H1 (cell line): ENCODE measurements around the gene SCYL2. TPM values are rescaled to one million over a fixed set of nuclear protein-coding genes. Genes with fewer than 3 reads are reported as not detected.

ENCODE experiments used
- CTCF ChIA-PET: fragments of 300-600 bp; sonication (Branson Sonifier 250); formaldehyde crosslinking; loops from one replicate; lab custom pipeline; 2021; ENCODE audit not compliant: partially characterized antibody; lab: Charles Lee
- POLR2A ChIA-PET: fragments of 300-600 bp; sonication (Branson Sonifier 250); formaldehyde crosslinking; loops from one replicate; lab custom pipeline; 2021; ENCODE audit warnings: inconsistent platforms; ENCODE audit not compliant: partially characterized antibody; lab: Charles Lee
- DNase-seq, 2 experiments: peaks; one replicate each; pipeline versions ENCODE4 v3.0.0 to v3.0.0-alpha.2; 2010 to 2022; ENCODE audit warnings: low spot score in 2 of 2, low read depth in 1 of 2, mixed read lengths in 1 of 2
- FAIRE-seq: peaks from 2 replicates; lab custom pipeline; 2011; peaks lifted over from hg19 to GRCh38; lab: Jason Lieb, UNC
- H2AFZ ChIP-seq: 2 replicates; pipeline ENCODE4 v1.8.1; 2012; ENCODE audit warnings: low read length, inconsistent platforms
- H2AK5ac ChIP-seq: 2 replicates; pipeline ENCODE4 v1.6.1; 2013; ENCODE audit warnings: low read depth, low read length
- H2BK120ac ChIP-seq: replicated peaks from 2 replicates; pipeline ENCODE3; 2013; ENCODE audit warnings: low read depth, low read length, inconsistent platforms
- H2BK12ac ChIP-seq: 2 replicates; pipeline ENCODE4 v1.6.1; 2013; ENCODE audit warnings: low read depth, low read length
- H2BK15ac ChIP-seq: 2 replicates; pipeline ENCODE4 v1.6.1; 2013; ENCODE audit warnings: low read length
- H2BK20ac ChIP-seq: 2 replicates; pipeline ENCODE4 v1.6.1; 2013; ENCODE audit warnings: low read length
- H2BK5ac ChIP-seq: 2 replicates; pipeline ENCODE4 v1.6.1; 2013; ENCODE audit warnings: low read depth, low read length
- H3K14ac ChIP-seq: 2 replicates; pipeline ENCODE4 v1.6.1; 2013; ENCODE audit warnings: inconsistent platforms; ENCODE audit not compliant: insufficient read length
- H3K18ac ChIP-seq: 2 replicates; pipeline ENCODE4 v1.6.1; 2013; ENCODE audit warnings: low read length; ENCODE audit errors: extremely low read depth
- H3K23ac ChIP-seq: 2 replicates; pipeline ENCODE4 v1.6.1; 2013; ENCODE audit warnings: inconsistent platforms; ENCODE audit not compliant: insufficient read length
- H3K23me2 ChIP-seq: 2 replicates; pipeline ENCODE4 v1.6.1; 2013; ENCODE audit warnings: low read depth, low read length
- H3K27ac ChIP-seq: 2 replicates; pipeline ENCODE4 v1.6.1; 2011; ENCODE audit warnings: low read depth, low read length, inconsistent platforms
- H3K27me3 ChIP-seq, 4 experiments: replicated peaks in 1 of 4; 1 replicate in 1 of 4; 2 replicates in 3 of 4; pipeline versions ENCODE4 v1.6.1 to v1.8.1; 2011 to 2013; ENCODE audit warnings: low read length in 3 of 4, mild to moderate bottlenecking in 3 of 4, inconsistent platforms in 2 of 4, mixed read lengths in 2 of 4, moderate library complexity in 1 of 4; ENCODE audit not compliant: control insufficient read depth in 3 of 4, insufficient read depth in 3 of 4; ENCODE audit errors: extremely low read depth in 1 of 4
- H3K36me3 ChIP-seq, 4 experiments: 2 replicates each; pipeline versions ENCODE4 v1.6.1 to v1.8.1; 2011 to 2013; ENCODE audit warnings: mild to moderate bottlenecking in 4 of 4, low read length in 3 of 4, moderate library complexity in 2 of 4, control low read depth in 1 of 4, inconsistent platforms in 1 of 4; ENCODE audit not compliant: insufficient read depth in 4 of 4, control insufficient read depth in 2 of 4
- H3K4ac ChIP-seq: replicated peaks from 2 replicates; pipeline ENCODE3; 2013; ENCODE audit warnings: low read length, low read depth, mixed read lengths, inconsistent platforms; ENCODE audit not compliant: insufficient read length
- H3K4me1 ChIP-seq, 4 experiments: replicated peaks in 1 of 4; 1 replicate in 1 of 4; 2 replicates in 3 of 4; pipeline versions ENCODE4 v1.6.1 to v1.8.1; 2011 to 2013; ENCODE audit warnings: low read length in 3 of 4, inconsistent platforms in 2 of 4, mixed read lengths in 1 of 4; ENCODE audit not compliant: insufficient read depth in 4 of 4, control insufficient read depth in 3 of 4
- H3K4me2 ChIP-seq, 2 experiments: 2 replicates each; pipeline versions ENCODE4 v1.6.1 to v1.8.1; 2011 to 2013; ENCODE audit warnings: low read depth in 2 of 2, low read length in 2 of 2, control low read depth in 1 of 2, inconsistent platforms in 1 of 2, mild to moderate bottlenecking in 1 of 2; ENCODE audit not compliant: insufficient read depth in 1 of 2
- H3K4me3 ChIP-seq, 4 experiments: fragments of 200-600, 300-600 bp in 1 of 4; sonication (generic), shearing (Covaris generic), sonication (Bioruptor Twin) in 1 of 4; 2 replicates each; pipeline versions ENCODE4 v1.5.1 to v1.8.1; 2011 to 2016; ENCODE audit warnings: low read length in 4 of 4, low read depth in 3 of 4, control low read depth in 2 of 4, inconsistent platforms in 2 of 4, mild to moderate bottlenecking in 2 of 4, mixed read lengths in 1 of 4, moderate library complexity in 1 of 4; ENCODE audit not compliant: insufficient read depth in 2 of 4; ENCODE audit errors: extremely low read depth in 1 of 4
- H3K56ac ChIP-seq: replicated peaks from 2 replicates; pipeline ENCODE3; 2013; ENCODE audit warnings: low read depth, mild to moderate bottlenecking, mixed read lengths, low read length, inconsistent platforms; ENCODE audit not compliant: insufficient read length
- H3K79me1 ChIP-seq: 2 replicates; pipeline ENCODE4 v1.6.1; 2013; ENCODE audit warnings: low read depth, low read length, control low read depth
- H3K79me2 ChIP-seq, 2 experiments: 2 replicates each; pipeline versions ENCODE4 v1.6.1 to v1.8.1; 2012 to 2013; ENCODE audit warnings: low read length in 2 of 2, mild to moderate bottlenecking in 2 of 2, inconsistent platforms in 1 of 2; ENCODE audit not compliant: insufficient read depth in 2 of 2, control insufficient read depth in 1 of 2
- H3K9ac ChIP-seq, 4 experiments: replicated peaks in 1 of 4; 1 replicate in 1 of 4; 2 replicates in 3 of 4; pipeline versions ENCODE4 v1.6.1 to v1.8.1; 2011 to 2013; ENCODE audit warnings: low read depth in 3 of 4, low read length in 3 of 4, control low read depth in 2 of 4, mild to moderate bottlenecking in 2 of 4, moderate library complexity in 2 of 4, inconsistent platforms in 1 of 4; ENCODE audit errors: extremely low read depth in 1 of 4
- H3K9me3 ChIP-seq, 2 experiments: 2 replicates each; pipeline versions ENCODE4 v1.6.1 to v1.8.1; 2012 to 2013; ENCODE audit warnings: mild to moderate bottlenecking in 2 of 2, moderate library complexity in 2 of 2, control low read depth in 1 of 2, inconsistent platforms in 1 of 2, low read depth in 1 of 2, low read length in 1 of 2, mixed read lengths in 1 of 2; ENCODE audit not compliant: insufficient read depth in 2 of 2
- H4K20me1 ChIP-seq, 2 experiments: replicated peaks in 1 of 2; 2 replicates each; pipeline versions ENCODE3 to v1.8.1; 2011 to 2013; ENCODE audit warnings: inconsistent platforms in 2 of 2, low read length in 2 of 2, mild to moderate bottlenecking in 1 of 2; ENCODE audit not compliant: insufficient read depth in 2 of 2, control insufficient read depth in 1 of 2
- H4K5ac ChIP-seq: 2 replicates; pipeline ENCODE4 v1.6.1; 2013; ENCODE audit warnings: low read length, low read depth, mixed read lengths, inconsistent platforms; ENCODE audit not compliant: insufficient read length
- H4K8ac ChIP-seq: 2 replicates; pipeline ENCODE4 v1.8.0; 2013; ENCODE audit warnings: mild to moderate bottlenecking, moderate library complexity, low read length, inconsistent platforms; ENCODE audit not compliant: insufficient read depth; ENCODE audit errors: extremely low read depth
- H4K91ac ChIP-seq: replicated peaks from 2 replicates; pipeline ENCODE3; 2013; ENCODE audit warnings: low read length, mixed read lengths, inconsistent platforms; ENCODE audit not compliant: insufficient read length
- BACH1 ChIP-seq: IDR thresholded peaks from 2 replicates; pipeline ENCODE4 v1.6.1; 2012; ENCODE audit warnings: low read length, improper control_type of control experiment
- polyA plus RNA-seq, 7 experiments: library from polyadenylated mRNA; depleted of rRNA in 3 of 7; stranded (reverse) in 5 of 7; unstranded in 2 of 7; fragments of >200 nt in 5 of 7; fragments of 200-250 nt in 2 of 7; gene quantifications; 1 replicate in 5 of 7; 2 replicates in 1 of 7; 4 replicates in 1 of 7; pipeline versions ENCODE4 v1.2.1 to v1.2.3, GENCODE V29; 2011 to 2013; ENCODE audit warnings: missing spikeins in 2 of 7, mixed read lengths in 2 of 7
- total RNA-seq: library from RNA; stranded (reverse); fragmentation: NEBNext Ultra II Directional; extraction: Animal tissue kit (Norgen Biotek cat#: 25700); gene quantifications from 2 replicates; pipeline ENCODE4 v1.2.1, GENCODE V29; 2021

SCYL2 gene
- total and polyA plus RNA-seq, 2 of the 8 experiments (the other 6 are each of a cell fraction or from before 2014, with no cell fraction given): 8.9 to 48.7 TPM

DNA sequence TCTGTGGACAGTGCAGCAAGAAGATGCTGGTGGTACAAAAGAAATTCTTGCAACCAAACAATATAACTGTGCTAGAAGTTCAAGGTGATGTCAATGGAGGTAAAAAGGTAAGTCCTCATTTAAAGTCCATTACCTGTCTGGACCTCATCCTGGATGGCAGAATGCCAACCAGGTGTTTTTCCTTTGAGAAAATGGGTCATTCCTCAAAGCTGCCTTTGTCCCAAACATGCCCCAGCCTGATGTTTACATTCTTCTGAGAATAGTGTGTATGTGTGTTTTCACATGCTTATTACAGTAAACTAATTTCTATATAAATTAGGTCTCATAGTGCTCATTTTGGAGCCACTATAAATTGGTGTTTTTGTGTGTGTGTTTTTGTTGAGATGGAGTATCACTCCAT, 41.5 kb upstream of the SCYL2 start:
- no peak for TF ChIP-seq BACH1
- no peaks in the 10 kb centered on the region for H3K23me2 ChIP-seq
- H2BK120ac ChIP-seq: no peak overlapping the region
- no peaks in the 10 kb centered on the region for H3K9me3 ChIP-seq
- H3K4ac ChIP-seq: no peak overlapping the region
- H3K23ac ChIP-seq: no peak overlapping the region
- DNase-seq: no peak
- no peak overlapping the region for H2AFZ ChIP-seq
- no peak overlapping the region for H3K27ac ChIP-seq
- no peak overlapping the region for H3K4me2 ChIP-seq
- no peak for FAIRE-seq
- H2BK5ac ChIP-seq: no peak overlapping the region
- no peaks in the 10 kb centered on the region for H4K20me1 ChIP-seq
- H3K27me3 ChIP-seq: no peaks in the 10 kb centered on the region
- no peak overlapping the region for H2AK5ac ChIP-seq
- H3K18ac ChIP-seq: no peak overlapping the region
- H3K36me3 ChIP-seq: peaks cover 0 to 37% (median 4%) of the 10 kb centered on the region in 4 experiments; a peak in 4 of 8 replicates
- H2BK12ac ChIP-seq: no peak overlapping the region
- H3K9ac ChIP-seq: no peak overlapping the region
- no peak overlapping the region for H4K5ac ChIP-seq
- H3K79me2 ChIP-seq: no peaks in the 10 kb centered on the region
- CTCF ChIA-PET: interaction anchor here (1.7 to 2.0 kb wide), 2 partner anchors 9 kb away, joined by 7 to 9 read pairs; no protein-coding TSS in a partner anchor
- H3K79me1 ChIP-seq: no peaks in the 10 kb centered on the region
- POLR2A ChIA-PET: interaction anchor here (1.0 to 2.0 kb wide), 2 partner anchors 14 to 40 kb away, joined by 3 to 4 read pairs; no protein-coding TSS in a partner anchor
- no peaks in the 10 kb centered on the region for H3K4me1 ChIP-seq
- no peak overlapping the region for H3K4me3 ChIP-seq
- no peak overlapping the region for H3K14ac ChIP-seq
- H2BK15ac ChIP-seq: no peak overlapping the region
- H4K8ac ChIP-seq: no peak overlapping the region
- no peak overlapping the region for H2BK20ac ChIP-seq
- H4K91ac ChIP-seq: no peak overlapping the region
- H3K56ac ChIP-seq: no peak overlapping the region
